IPS-18a (cell line): ENCODE measurements around the gene CUBN.

ENCODE experiments used
- H3K27ac ChIP-seq: one replicate; pipeline ENCODE4 v1.5.1; 2013; ENCODE audit warnings: low read length
- H3K27me3 ChIP-seq: one replicate; pipeline ENCODE4 v1.6.1; 2013; ENCODE audit warnings: mild to moderate bottlenecking, low read length; ENCODE audit not compliant: control insufficient read depth, insufficient read depth
- H3K36me3 ChIP-seq: one replicate; pipeline ENCODE4 v1.6.1; 2013; ENCODE audit warnings: low read depth, low read length; ENCODE audit not compliant: control insufficient read depth
- H3K4me1 ChIP-seq: one replicate; pipeline ENCODE4 v1.6.1; 2013; ENCODE audit warnings: low read depth, low read length; ENCODE audit not compliant: control insufficient read depth
- H3K4me3 ChIP-seq: one replicate; pipeline ENCODE4 v1.5.1; 2013; ENCODE audit warnings: low read length
- H3K9ac ChIP-seq: one replicate; pipeline ENCODE4 v1.6.1; 2013; ENCODE audit warnings: mild to moderate bottlenecking, low read length, moderate library complexity
- H3K9me3 ChIP-seq: one replicate; pipeline ENCODE4 v1.6.1; 2013; ENCODE audit warnings: low read depth, low read length; ENCODE audit not compliant: control insufficient read depth

The CUBN gene

GRCh38 chr10:16816171-16816570 is 313.4 kb downstream of the CUBN start:
- Histone ChIP-seq H3K4me1 (peaks cover 7% of the 10 kb centered on the region), H3K9ac (peak overlapping the region; percentile 76), H3K9me3 (no peaks in the 10 kb centered on the region), H3K27me3 (peaks cover 8% of the 10 kb centered on the region), H3K36me3 (no peaks in the 10 kb centered on the region), H3K4me3 (peak overlapping the region; percentile 96), H3K27ac (no peak overlapping the region)

- H3K9me3 ChIP-seq: no peaks in the 10 kb centered on the region
- H3K9ac ChIP-seq: no peak overlapping the region
- H3K36me3 ChIP-seq: no peaks in the 10 kb centered on the region
- no peaks in the 10 kb centered on the region for H3K27me3 ChIP-seq
- no peak overlapping the region for H3K27ac ChIP-seq
- peaks cover 7% of the 10 kb centered on the region for H3K4me1 ChIP-seq
- no peak overlapping the region for H3K4me3 ChIP-seq
These were observed 315.6 kb downstream of the CUBN start for GRCh38 chr10:16814012-16814411.

GRCh38 chr10:16812676-16813075 is 316.9 kb downstream of the CUBN start:
- no peaks in the 10 kb centered on the region for H3K9me3 ChIP-seq
- peaks cover 7% of the 10 kb centered on the region for H3K4me1 ChIP-seq
- H3K36me3 ChIP-seq: no peaks in the 10 kb centered on the region
- H3K9ac ChIP-seq: no peak overlapping the region
- no peaks in the 10 kb centered on the region for H3K27me3 ChIP-seq
- no peak overlapping the region for H3K27ac ChIP-seq
- no peak overlapping the region for H3K4me3 ChIP-seq

GRCh38 chr10:16811765-16812164 is 317.8 kb downstream of the CUBN start:
- Histone ChIP-seq H3K27me3 (no peaks in the 10 kb centered on the region), H3K36me3 (no peaks in the 10 kb centered on the region), H3K4me3 (no peak overlapping the region), H3K4me1 (peaks cover 6% of the 10 kb centered on the region), H3K27ac (no peak overlapping the region), H3K9ac (no peak overlapping the region), H3K9me3 (no peaks in the 10 kb centered on the region)

GRCh38 chr10:16811292-16811691 is 318.3 kb downstream of the CUBN start:
- H3K9ac ChIP-seq: no peak overlapping the region
- no peaks in the 10 kb centered on the region for H3K9me3 ChIP-seq
- H3K27ac ChIP-seq: no peak overlapping the region
- H3K27me3 ChIP-seq: no peaks in the 10 kb centered on the region
- peaks cover 2% of the 10 kb centered on the region for H3K4me1 ChIP-seq
- H3K4me3 ChIP-seq: no peak overlapping the region
- no peaks in the 10 kb centered on the region for H3K36me3 ChIP-seq

- no peak overlapping the region for H3K9ac ChIP-seq
- H3K9me3 ChIP-seq: no peaks in the 10 kb centered on the region
These were observed 320.4 kb downstream of the CUBN start for GRCh38 chr10:16809074-16809718.

GRCh38 chr10:16804123-16804522 is 325.5 kb downstream of the CUBN start:
- Histone ChIP-seq H3K27ac (no peak overlapping the region), H3K27me3 (no peaks in the 10 kb centered on the region), H3K9ac (no peak overlapping the region), H3K9me3 (no peaks in the 10 kb centered on the region), H3K4me1 (peaks cover 6% of the 10 kb centered on the region), H3K4me3 (no peak overlapping the region), H3K36me3 (no peaks in the 10 kb centered on the region)

More at GRCh38 chr10:16809074-16809718, 320.4 kb downstream of the CUBN start:
- Histone ChIP-seq H3K27ac (no peak overlapping the region), H3K4me3 (no peak overlapping the region), H3K27me3 (no peaks in the 10 kb centered on the region), H3K4me1 (no peaks in the 10 kb centered on the region), H3K36me3 (no peaks in the 10 kb centered on the region)

- Histone ChIP-seq H3K9ac (no peak overlapping the region), H3K9me3 (no peaks in the 10 kb centered on the region), H3K36me3 (no peaks in the 10 kb centered on the region), H3K4me1 (peaks cover 6% of the 10 kb centered on the region), H3K4me3 (no peak overlapping the region), H3K27me3 (no peaks in the 10 kb centered on the region), H3K27ac (no peak overlapping the region)
These were observed 326.1 kb downstream of the CUBN start for GRCh38 chr10:16803464-16803863.

GRCh38 chr10:16799621-16800020 is 330.0 kb downstream of the CUBN start:
- H3K27me3 ChIP-seq: no peaks in the 10 kb centered on the region
- peaks cover 6% of the 10 kb centered on the region for H3K4me1 ChIP-seq
- no peaks in the 10 kb centered on the region for H3K36me3 ChIP-seq
- no peak overlapping the region for H3K27ac ChIP-seq
- no peak overlapping the region for H3K9ac ChIP-seq
- H3K9me3 ChIP-seq: no peaks in the 10 kb centered on the region
- H3K4me3 ChIP-seq: no peak overlapping the region

GRCh38 chr10:16798571-16798970 is 331.0 kb downstream of the CUBN start:
- no peaks in the 10 kb centered on the region for H3K36me3 ChIP-seq
- peaks cover 6% of the 10 kb centered on the region for H3K4me1 ChIP-seq
- H3K27ac ChIP-seq: no peak overlapping the region
- no peaks in the 10 kb centered on the region for H3K9me3 ChIP-seq
- no peak overlapping the region for H3K4me3 ChIP-seq
- H3K27me3 ChIP-seq: no peaks in the 10 kb centered on the region
- H3K9ac ChIP-seq: no peak overlapping the region

GRCh38 chr10:16795410-16796073 is 334.1 kb downstream of the CUBN start:
- peaks cover 6% of the 10 kb centered on the region for H3K4me1 ChIP-seq
- no peak overlapping the region for H3K9ac ChIP-seq
- no peak overlapping the region for H3K4me3 ChIP-seq
- no peaks in the 10 kb centered on the region for H3K36me3 ChIP-seq
- H3K27me3 ChIP-seq: no peaks in the 10 kb centered on the region
- no peak overlapping the region for H3K27ac ChIP-seq
- H3K9me3 ChIP-seq: no peaks in the 10 kb centered on the region

GRCh38 chr10:16794005-16794404 is 335.6 kb downstream of the CUBN start:
- Histone ChIP-seq H3K4me1 (no peaks in the 10 kb centered on the region), H3K27ac (no peak overlapping the region), H3K4me3 (no peak overlapping the region), H3K27me3 (no peaks in the 10 kb centered on the region), H3K36me3 (no peaks in the 10 kb centered on the region), H3K9me3 (no peaks in the 10 kb centered on the region), H3K9ac (no peak overlapping the region)
